ENCODE results near the gene NCSTN.

GRCh38 chr1:160405331-160405877, 62.2 kb downstream of the NCSTN start:
- TF ChIP-seq, protein P1, sequence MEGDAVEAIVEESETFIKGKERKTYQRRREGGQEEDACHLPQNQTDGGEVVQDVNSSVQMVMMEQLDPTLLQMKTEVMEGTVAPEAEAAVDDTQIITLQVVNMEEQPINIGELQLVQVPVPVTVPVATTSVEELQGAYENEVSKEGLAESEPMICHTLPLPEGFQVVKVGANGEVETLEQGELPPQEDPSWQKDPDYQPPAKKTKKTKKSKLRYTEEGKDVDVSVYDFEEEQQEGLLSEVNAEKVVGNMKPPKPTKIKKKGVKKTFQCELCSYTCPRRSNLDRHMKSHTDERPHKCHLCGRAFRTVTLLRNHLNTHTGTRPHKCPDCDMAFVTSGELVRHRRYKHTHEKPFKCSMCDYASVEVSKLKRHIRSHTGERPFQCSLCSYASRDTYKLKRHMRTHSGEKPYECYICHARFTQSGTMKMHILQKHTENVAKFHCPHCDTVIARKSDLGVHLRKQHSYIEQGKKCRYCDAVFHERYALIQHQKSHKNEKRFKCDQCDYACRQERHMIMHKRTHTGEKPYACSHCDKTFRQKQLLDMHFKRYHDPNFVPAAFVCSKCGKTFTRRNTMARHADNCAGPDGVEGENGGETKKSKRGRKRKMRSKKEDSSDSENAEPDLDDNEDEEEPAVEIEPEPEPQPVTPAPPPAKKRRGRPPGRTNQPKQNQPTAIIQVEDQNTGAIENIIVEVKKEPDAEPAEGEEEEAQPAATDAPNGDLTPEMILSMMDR (IDR thresholded peaks at IDR 0.05): no peak
- TF ChIP-seq POLR2AphosphoS5 (IDR thresholded peaks at IDR 0.05): no peak

Measured in esophagus muscularis mucosa (tissue), 3 donors.